SK-N-SH (cell line): ENCODE data around the gene HPCAL1.

Source experiments
- CTCF ChIP-seq: fragments of 200-600 bp; sonication (generic); IDR thresholded peaks from 2 replicates; pipeline ENCODE4 v1.6.1; 2017; ENCODE audit warnings: antibody characterized with exemption, mild to moderate bottlenecking, moderate library complexity
- EZH2phosphoT487 ChIP-seq: fragments of 200-600 bp; sonication (generic); IDR thresholded peaks from 2 replicates; pipeline ENCODE4 v1.6.1; 2017; ENCODE audit warnings: low read depth, mixed run types, mild to moderate bottlenecking, antibody characterized with exemption, moderate library complexity, borderline replicate concordance
- FOXM1 ChIP-seq: IDR thresholded peaks from 2 replicates; pipeline ENCODE4 v1.4.0; 2012; ENCODE audit warnings: low read depth, mild to moderate bottlenecking
- GABPA ChIP-seq: IDR thresholded peaks from 2 replicates; pipeline ENCODE4 v1.4.0; 2012; ENCODE audit warnings: low read depth, mild to moderate bottlenecking
- MAX ChIP-seq: IDR thresholded peaks from 2 replicates; pipeline ENCODE4 v1.4.0; 2012; ENCODE audit warnings: low read depth
- NRF1 ChIP-seq: IDR thresholded peaks from 2 replicates; pipeline ENCODE4 v1.6.1; 2012; ENCODE audit warnings: low read depth, mild to moderate bottlenecking, low read length
- RAD21 ChIP-seq: IDR thresholded peaks from 2 replicates; pipeline ENCODE4 v1.6.1; 2012; ENCODE audit warnings: mild to moderate bottlenecking, low read length
- REST ChIP-seq: IDR thresholded peaks from 2 replicates; pipeline ENCODE4 v1.6.1; 2012; ENCODE audit warnings: mild to moderate bottlenecking, low read depth, low read length, moderate library complexity
- SMC3 ChIP-seq: IDR thresholded peaks from 2 replicates; pipeline ENCODE4 v1.6.1; 2012; ENCODE audit warnings: low read depth, low read length, improper control_type of control experiment
- TAF1 ChIP-seq: IDR thresholded peaks from 2 replicates; pipeline ENCODE4 v1.6.1; 2012; ENCODE audit warnings: low read depth, mild to moderate bottlenecking, low read length, moderate library complexity, borderline replicate concordance
- TEAD4 ChIP-seq: IDR thresholded peaks from 2 replicates; pipeline ENCODE4 v1.4.0; 2012; ENCODE audit warnings: mild to moderate bottlenecking, borderline replicate concordance; ENCODE audit not compliant: insufficient read depth

GRCh38 chr2:10289891-10290290 lies 12.8 kb upstream of the HPCAL1 start:
- TF ChIP-seq CTCF = no peak
- TF ChIP-seq EZH2phosphoT487 = no peak
- no peak for TF ChIP-seq FOXM1
- no peak for TF ChIP-seq GABPA
- TF ChIP-seq SMC3 = no peak
- no peak for TF ChIP-seq NRF1
- TF ChIP-seq MAX = 0 out of 2 replicates have a peak, but pooled peaks have one; percentile 56
- TF ChIP-seq TEAD4 = no peak
- TF ChIP-seq TAF1 = no peak
- no peak for TF ChIP-seq REST
- TF ChIP-seq RAD21 = no peak
